Upper lobe of left lung (tissue), 4 donors: Measurements from ENCODE around the gene LRRC73.

ENCODE experiments used
- CTCF ChIP-seq, 6 experiments: fragments of 450-650 bp in 4 of 6; fragments of 200-600 bp in 2 of 6; sonication (generic) in 2 of 6; IDR thresholded peaks; one replicate each; pipeline ENCODE4 v1.5.1; 2016 to 2019; ENCODE audit warnings: antibody characterized with exemption in 6 of 6
- EP300 ChIP-seq, 4 donors: sonication (generic); formaldehyde crosslinking; IDR thresholded peaks; one replicate each; pipeline ENCODE4 v1.5.1; 2017; ENCODE audit warnings: antibody characterized with exemption in 4 of 4, control low read depth in 2 of 4
- POLR2A ChIP-seq, 4 donors: fragments of 450-650 bp; IDR thresholded peaks; one replicate each; pipeline ENCODE4 v1.5.1; 2016 to 2017; ENCODE audit warnings: antibody characterized with exemption in 4 of 4, mild to moderate bottlenecking in 2 of 4

- TF ChIP-seq POLR2A (IDR thresholded peaks at IDR 0.05) (no peak), EP300 (IDR thresholded peaks at IDR 0.05) (no peak), CTCF (IDR thresholded peaks at IDR 0.05) (no peak)
These were observed 41.9 kb downstream of the LRRC73 start for GRCh38 chr6:43468240-43468639.
